GM19351 (cell line): ENCODE results near the gene MACC1.

Experiments used
- ATAC-seq: cut with Tn5 transposase; IDR thresholded peaks from one replicate; pipeline ENCODE4 v1.9.1; 2021; ENCODE audit warnings: mild to moderate bottlenecking, moderate library complexity; ENCODE audit not compliant: unreplicated experiment

Gene MACC1

DNA sequence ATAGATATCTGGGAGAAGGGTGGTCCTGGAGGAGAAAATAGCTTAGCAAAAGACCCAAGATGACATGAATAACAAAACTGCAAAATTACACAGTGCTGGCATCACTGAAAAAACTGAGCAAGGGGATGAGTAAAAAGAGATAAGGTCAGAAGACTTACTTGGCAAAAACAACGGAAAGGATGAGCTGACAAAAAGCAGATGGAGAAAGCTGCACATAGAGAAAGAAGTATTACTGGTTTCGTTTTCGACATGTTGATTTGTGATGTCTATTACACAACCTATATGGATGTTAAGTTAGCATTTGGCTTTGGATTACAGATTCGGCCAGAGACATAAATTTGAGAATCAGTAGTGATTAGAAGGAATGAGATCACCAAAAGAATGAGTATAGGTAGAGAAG lies 132.1 kb downstream of the MACC1 start:
- no peak for ATAC-seq
